Tibial nerve (tissue), 4 donors: ENCODE results near the gene SIPA1L2.

Experiments
- EP300 ChIP-seq, 2 donors: sonication (generic); formaldehyde crosslinking; IDR thresholded peaks; one replicate each; pipeline ENCODE4 v1.6.1; 2017; ENCODE audit warnings: antibody characterized with exemption in 2 of 2, mild to moderate bottlenecking in 1 of 2
- POLR2A ChIP-seq, 2 donors: fragments of 450-650 bp; IDR thresholded peaks; one replicate each; pipeline ENCODE4 v1.6.1; 2017; ENCODE audit warnings: antibody characterized with exemption in 2 of 2, mild to moderate bottlenecking in 2 of 2, moderate library complexity in 2 of 2
- TF ChIP-seq, protein P1 (sequence below), 5 experiments: fragments of 200-600 bp in 3 of 5; fragments of 450-650 bp in 2 of 5; sonication (generic) in 3 of 5; IDR thresholded peaks; one replicate each; pipeline ENCODE4 v1.5.1; 2016 to 2019; ENCODE audit warnings: antibody characterized with exemption in 5 of 5, mild to moderate bottlenecking in 3 of 5, moderate library complexity in 2 of 5

DNA sequence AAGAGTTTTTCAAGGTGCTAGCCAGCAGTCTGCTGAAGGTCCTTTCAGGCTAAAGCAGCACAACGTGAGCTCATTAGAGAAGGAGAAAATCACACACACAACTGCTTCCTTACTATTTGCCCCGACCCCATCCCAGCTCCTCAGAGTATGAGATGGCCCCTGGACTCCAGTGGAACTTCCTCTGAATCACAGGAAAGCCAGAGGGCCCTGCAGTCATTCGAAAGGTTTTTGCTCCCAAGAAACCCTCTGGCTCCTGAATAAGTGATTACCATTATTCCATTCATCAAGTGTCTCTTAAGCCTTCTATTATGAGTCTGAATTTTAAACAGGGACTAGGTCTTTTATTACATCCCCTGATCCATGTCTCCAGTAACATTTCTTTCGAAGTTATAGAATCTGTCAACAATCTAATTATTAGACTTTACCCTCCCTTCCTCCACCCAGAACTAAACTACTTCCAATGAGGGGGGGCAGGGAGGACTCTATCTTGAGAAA, 14.6 kb downstream of the SIPA1L2 start:
- TF ChIP-seq POLR2A (IDR thresholded peaks at IDR 0.05) (no peak), EP300 (IDR thresholded peaks at IDR 0.05) (no peak)
- TF ChIP-seq, protein P1, sequence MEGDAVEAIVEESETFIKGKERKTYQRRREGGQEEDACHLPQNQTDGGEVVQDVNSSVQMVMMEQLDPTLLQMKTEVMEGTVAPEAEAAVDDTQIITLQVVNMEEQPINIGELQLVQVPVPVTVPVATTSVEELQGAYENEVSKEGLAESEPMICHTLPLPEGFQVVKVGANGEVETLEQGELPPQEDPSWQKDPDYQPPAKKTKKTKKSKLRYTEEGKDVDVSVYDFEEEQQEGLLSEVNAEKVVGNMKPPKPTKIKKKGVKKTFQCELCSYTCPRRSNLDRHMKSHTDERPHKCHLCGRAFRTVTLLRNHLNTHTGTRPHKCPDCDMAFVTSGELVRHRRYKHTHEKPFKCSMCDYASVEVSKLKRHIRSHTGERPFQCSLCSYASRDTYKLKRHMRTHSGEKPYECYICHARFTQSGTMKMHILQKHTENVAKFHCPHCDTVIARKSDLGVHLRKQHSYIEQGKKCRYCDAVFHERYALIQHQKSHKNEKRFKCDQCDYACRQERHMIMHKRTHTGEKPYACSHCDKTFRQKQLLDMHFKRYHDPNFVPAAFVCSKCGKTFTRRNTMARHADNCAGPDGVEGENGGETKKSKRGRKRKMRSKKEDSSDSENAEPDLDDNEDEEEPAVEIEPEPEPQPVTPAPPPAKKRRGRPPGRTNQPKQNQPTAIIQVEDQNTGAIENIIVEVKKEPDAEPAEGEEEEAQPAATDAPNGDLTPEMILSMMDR (IDR thresholded peaks at IDR 0.05), result no peak
